Ammon's horn (tissue), 1 donor: Measurements from ENCODE around the gene NACAD.

Source experiments
- DNase-seq: peaks from one replicate; pipeline ENCODE4 v3.0.0-alpha.2; 2016; ENCODE audit warnings: low spot score

The NACAD gene

DNA sequence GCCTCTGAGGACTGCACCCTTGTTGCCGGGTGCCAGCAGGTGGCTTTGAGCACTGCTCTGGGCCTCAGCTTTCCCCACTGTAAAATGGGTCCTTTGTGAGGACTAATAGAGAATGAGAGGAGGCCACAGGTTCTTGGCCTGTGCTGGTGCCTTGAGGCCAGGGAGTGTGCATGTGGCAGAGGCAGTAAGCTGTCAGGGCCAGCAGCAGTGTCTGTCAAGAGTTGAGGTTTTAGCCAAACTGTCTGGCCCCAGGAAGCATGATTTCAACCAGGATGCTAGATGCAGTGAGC, 13.5 kb downstream of the NACAD start:
- no peak for DNase-seq

DNA sequence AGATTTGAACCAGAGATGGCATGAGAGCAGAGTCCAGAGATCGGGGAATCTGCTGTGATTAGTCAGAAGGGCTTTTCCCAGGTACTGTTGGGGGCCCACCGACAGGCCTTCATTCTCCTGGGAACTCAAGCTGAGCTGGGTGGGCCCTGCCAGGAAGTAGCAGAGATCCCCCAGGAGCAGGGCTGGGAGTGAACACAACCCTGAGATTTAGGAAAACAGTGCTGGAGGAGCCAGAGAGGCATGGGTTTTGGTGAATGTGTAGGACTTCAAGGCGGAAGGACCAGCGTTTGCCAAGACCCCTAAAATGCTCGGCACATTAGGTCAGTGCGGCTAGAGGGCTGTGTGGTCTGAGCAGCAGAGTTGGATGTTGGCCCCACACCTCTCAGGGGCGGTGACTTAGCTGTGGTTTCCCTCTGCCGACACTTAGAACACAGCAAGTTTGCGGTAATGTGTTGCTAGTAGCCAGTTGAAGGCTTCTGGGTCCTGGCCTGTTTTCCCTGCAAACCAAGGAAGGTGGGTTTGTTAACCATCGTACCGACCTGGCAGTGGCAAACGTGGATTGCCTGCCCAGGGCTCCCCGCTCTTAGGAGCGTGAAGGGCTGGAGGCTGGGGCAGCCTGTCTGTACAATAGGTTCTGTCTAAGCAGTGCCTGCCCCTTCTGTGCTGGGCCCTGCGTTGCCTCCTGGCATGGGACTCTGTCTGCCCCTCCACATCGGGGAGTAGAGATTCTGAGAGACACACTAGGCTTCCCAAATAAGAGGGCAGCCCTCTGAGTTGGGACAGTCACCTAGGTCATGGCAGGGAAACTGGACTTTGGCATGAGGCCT, 14.0 kb downstream of the NACAD start:
- DNase-seq, result no peak

DNA sequence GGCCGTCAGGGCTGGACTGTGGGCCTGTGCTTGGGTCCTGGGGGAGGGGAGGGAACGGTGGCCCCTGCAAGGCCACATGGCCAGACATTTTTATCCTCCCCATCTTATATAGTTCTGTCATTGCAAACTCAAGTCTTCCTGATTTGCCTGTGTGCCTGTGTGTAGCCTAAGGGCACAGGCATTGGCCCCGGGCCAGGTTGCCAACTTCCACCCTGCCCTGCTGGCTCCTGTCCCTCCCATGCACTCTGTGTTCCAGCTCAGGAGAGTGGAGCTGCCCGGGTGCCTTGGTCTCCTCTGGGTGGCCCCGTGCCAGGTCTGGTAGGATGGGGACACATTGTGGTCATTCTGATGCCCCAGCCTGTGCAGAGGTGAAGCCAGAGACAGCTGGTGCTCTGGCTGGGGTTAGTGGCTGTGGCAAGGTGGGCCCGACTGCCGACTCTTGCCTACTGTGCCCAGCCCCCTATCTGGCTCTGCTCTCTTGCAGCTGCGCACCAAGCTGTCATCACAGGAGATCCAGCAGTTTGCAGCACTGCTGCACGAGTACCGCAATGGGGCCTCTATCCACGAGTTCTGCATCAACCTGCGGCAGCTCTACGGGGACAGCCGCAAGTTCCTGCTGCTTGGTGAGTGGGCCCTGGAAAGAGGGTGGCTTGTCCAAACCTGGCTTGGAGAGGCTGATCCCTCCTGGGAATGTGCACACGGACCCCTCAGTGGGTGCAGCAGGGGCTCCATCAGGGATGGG, 14.8 kb downstream of the NACAD start:
- peak; percentile 45 for DNase-seq

DNA sequence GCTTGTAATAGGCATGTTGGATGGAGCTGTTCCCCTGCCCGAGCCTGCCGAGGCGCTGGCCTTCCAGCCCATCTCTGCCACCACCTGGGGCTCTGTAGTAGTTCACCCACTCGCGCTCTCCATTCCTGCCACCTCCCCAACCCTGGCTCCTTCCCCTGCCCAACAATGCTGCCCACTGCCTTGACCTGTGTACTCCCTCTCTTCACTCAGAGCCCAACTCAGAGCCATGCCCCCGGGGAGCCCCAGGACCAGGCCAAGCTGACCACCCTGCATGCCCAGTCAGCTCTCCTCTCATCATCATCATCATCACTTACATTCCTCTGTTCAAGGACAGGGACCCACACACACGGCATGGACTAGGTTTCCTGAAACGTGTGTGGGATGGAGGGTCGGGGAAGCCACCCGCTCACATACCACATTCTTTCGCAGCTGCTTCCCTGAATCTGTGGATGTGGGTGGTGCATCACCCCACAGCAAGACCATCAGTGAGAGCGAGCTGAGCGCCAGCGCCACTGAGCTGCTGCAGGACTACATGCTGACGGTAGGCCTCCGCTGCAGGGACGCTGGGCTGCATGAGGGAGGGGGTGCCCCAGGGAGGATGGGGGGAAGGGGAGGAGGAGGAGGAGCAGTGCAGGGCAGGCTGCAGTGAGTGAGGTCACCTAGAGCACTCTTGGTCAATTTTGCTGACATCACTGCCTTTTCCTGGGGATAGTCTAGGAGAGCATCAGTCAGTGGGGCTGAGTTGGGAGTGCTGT, 15.6 kb downstream of the NACAD start:
- peak; percentile 55 for DNase-seq

DNA sequence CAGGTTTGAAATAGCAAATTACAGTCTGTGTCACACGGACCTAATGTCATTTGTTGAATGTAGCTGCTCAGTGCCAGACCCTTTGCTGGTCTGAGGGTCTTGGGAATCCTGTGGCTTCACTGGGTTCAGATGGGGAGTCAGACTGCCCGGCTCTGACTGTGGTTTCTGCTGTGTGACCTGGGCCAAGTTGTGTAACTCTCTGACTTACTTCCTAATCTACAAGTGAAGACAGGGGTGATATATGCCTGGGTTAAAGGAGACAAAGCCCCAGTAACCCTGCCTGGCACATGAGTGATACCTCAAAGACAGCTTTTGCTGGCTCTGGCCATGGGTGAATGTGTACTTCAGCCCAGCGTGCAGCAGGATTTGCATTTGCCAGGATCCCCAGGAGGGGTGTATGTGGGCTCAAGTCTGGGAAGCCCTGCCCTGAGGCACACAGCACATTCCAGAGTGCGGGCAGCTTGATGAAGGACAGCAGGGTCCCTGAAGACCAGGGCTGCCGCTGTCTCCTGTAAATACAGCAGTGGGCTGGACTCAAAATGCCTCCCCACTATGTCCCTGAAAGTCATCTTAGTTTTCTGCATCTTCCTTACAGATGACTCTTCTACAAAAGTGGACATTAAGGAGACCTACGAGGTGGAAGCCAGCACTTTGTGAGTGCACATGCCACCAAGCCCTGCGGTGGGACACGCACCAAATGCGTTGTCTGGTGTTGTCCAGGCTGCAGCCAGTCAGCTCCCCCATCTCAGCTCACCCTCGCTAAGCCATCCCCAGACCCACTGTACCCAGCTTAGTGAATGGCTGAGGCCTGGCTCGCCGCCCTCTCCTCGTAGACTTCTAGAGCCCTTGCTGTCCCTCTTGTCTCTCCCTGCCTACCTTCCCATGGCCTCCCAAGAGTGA, 16.4 kb downstream of the NACAD start:
- no peak for DNase-seq

DNA sequence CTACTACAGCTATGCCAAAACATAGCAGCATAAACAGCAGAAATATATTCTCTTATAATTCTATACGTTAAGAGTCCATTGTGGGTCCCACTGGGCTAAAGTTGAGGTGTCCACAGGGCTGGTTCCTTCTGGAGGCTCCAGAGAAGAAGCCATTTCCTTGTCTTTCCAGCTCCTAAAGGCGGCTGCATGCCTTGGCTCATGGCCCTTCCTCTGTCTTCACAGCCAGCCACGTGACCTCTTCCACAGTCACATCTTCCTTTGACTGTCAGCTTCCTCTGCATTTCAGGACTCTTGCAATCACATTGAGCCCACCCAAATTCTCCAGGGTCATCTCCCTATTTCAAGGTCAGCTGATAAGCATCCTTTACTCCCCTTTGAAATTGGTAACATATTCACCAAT, 17.2 kb downstream of the NACAD start:
- no peak for DNase-seq

DNA sequence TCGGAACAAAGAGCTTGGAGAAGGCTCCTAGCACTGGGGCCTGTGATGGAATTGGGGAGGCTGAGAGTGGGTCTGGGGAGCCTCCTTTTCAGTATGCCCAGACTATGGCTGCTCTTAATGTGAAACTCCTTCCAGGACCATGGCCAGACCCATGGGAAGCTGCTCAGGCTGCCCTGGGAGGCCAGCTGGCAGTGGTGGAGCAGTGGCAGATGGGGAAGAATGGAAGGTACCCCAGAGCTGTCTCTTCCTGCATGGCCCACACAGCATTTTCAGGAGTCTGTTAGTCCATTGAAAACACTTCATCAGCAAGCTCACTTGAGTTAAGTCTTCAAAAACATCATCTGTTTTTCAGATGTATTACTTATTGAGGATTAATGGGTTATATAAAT, 18.5 kb downstream of the NACAD start:
- DNase-seq, result no peak

DNA sequence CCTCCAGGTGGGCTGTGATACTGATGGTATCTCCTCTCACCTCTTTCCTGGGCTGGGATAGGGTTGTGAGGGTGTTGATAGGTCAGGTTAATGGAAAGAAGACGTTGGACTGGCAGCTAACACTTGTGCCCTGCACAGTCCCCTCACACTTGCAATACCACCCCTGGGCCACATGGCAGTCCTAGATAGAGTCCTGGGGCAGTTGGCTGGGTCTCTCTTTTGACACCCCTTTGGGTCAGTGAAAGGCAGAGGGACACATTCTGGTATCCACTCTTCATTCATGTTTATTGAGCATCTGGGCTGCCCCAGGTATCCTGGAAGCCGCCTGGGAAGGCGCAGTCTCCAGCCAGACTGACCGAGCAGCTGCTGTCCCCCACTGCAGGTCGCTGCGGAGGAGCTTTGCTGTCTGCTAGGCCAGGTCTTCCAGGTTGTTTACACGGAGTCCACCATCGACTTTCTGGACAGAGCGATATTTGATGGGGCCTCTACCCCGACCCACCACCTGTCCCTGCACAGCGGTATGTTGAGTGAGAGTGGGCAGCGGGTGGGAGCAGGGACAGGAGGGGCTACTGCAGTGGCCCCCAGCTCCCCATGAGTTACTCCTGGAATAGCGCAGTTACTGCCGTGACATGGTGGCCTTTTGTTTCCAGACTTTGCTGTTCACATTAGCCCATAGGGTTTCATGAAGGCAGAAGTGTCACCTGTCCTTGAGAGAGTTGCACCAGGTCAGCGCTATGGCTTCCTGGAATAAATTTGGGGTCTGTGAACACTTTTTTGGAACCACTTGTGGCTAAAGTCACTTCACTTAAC, 19.1 kb downstream of the NACAD start:
- no peak for DNase-seq

DNA sequence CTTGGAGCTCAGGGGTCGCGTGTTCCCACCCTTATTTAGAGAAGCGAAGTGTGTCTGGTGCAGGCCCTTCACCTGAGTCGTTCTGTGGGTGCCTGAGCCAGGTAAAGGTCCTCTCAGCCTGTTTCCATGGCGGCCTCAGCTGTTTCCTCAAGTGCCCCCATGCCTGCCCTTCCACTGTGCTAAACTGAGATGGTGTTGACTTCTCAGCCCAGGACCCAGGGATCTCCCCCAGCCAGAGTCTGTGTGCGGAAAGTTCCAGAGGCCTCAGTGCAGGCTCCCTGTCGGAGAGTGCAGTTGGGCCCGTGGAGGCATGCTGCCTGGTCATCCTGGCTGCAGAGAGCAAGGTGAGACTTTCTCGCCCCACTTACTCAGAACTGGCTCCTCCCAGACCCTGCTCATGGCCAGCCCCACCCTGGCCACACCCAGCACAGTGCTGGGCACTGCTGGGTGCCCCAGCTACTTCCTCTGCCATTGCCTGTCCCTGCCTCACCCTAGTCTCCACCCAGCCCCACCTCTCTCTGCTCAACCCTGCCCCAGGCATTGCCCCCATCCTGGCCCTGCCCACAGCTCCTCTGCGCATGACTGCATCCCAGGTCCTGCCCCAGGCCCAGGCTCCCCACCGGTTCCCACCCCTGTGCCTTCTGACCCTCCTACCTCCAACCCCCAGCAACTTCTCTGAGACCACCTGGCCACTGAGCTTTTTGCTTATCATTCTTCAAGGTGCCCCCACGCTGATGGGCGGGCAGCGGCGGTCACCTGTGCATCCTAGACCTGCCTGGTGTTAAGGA, 20.3 kb downstream of the NACAD start:
- no peak for DNase-seq

DNA sequence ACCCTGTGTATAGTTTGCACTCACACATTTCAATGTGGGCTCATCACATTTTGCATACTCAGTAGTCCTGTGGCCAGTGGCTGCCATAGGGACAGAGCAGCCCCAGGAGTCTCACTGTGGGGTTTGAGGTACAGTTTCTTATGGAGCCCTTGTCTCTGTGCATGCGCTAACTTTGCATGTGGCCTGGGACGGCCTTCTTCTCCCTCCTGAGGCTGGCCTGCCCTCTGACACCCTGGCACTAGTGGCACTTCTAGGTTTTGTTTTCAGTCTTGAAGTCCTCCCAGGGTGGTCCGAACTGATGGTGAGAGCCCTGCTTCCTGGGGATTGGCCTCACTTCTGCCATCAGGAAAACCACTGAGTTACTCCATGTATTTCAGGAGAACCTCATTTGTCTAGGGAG, 21.2 kb downstream of the NACAD start:
- DNase-seq, result no peak

DNA sequence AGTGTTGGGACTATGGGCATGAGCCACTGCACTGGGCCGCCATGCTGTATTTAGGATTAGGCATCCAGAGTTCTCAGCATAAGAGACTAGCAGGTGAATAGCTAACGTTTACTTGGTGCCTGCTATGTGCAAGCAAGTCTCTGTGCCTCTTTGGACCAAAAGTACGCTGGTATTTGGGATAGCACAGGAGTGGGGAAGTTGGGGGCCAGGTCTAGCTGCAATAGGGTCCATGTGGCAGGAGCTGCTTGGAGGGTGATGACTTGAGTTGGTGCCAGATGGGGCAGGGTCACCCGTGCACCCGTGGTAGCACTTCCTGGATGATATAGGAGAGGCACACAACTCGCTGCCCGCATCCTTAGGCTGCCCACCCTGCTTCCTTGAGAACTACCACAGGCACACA, 22.4 kb downstream of the NACAD start:
- DNase-seq, result no peak

DNA sequence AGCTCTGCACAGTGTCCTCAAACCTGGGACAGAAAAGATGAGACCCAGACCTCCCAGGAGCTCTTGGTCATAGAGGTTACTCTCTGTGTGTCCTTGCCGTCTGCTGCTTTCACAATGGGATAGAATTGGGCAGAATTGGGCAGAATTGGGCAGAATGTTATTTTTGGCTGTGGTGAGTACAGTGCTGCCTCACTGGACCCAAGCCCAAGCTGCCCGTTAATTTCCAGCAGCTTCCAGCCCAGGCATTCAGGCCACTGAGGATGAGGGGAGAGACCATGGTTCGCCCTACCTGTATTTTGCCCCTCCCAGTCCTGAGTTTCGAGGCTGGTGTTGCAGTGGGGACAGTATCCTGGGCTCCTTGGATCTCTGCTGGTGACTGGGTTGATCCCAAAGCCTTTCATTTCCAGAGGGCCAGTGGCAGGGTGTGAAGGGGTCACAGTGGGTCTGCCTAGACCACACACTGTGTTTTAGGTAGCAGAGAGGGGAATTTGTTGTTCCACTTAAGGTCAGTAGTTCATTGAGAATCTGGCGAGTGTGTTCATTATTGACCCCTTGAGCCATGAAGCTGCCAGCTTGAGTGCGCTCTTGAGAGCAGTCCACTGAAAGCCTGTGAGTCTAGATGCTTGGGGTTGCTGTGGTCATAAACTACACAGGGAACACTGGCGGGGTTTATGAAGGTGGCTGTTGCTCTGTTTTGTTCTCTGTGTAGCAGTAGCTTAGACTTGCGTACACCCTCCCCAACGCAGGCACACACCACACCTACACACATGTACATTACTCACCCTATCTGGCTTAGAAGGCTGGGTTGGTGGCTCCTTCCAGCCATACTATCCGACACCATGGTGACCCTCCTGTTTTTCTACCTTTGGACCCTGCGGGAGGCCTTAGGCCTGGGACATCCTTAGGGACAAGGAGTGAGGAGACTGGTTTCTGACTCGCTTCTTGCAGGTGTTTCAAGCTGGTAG, 23.5 kb downstream of the NACAD start:
- no peak for DNase-seq

DNA sequence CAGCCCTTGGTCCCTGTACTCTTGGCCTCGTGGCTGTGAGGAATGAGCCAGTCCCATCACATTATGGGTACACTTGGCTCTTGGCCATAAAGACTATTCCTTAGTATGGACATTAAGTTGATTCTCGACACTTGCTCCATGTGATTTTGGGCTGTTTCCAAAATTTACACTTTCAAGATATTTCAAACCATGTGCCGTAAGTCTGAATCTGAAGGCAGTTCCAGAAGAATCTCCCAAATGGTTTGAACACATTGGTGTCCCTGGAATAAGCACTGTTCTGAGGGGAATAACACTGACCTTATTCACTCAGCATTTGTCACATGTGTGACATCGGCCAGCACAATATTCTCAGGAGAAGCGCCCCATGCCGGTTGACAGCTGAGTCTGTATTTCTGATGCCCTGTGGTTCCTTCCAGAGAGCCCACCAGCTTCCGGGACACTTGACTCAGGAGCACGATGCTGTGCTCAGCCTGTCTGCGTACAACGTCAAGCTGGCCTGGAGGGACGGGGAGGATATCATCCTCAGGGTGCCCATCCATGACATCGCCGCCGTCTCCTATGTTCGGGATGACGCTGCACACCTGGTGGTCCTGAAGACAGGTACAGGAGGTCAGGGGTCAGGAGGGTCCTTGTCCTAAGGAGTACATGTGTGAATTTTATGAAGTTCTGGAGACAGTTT, 24.6 kb downstream of the NACAD start:
- no peak for DNase-seq

DNA sequence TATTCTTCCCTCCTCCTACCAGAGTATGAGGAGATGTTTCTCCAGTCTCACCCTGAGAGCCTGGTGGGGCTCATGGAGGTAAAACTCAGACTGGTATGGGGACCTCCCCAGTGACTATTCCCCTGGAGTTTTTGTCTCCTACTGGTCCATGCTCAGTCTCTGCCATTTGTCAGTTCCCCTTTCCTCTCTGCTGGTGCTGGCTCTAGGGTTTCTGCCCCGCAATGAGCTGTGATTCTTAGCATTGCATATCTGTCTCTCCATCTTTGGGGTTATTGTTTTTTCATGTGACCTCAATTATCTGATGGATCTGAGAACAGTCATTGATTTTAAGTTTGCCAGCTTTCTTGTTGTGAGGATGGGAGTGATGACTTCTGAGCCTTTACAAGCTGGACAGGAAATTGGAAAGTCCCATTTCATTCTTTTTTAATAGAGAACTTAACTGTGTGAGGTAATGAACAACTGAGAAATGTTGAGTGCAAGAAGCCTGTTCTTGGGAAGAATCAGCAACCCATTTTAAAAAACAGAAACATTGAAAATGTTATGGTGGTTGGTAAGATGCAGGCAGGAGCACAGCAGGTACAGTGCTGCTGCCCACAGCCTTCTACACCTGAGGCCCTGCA, 26.9 kb downstream of the NACAD start:
- no peak for DNase-seq

DNA sequence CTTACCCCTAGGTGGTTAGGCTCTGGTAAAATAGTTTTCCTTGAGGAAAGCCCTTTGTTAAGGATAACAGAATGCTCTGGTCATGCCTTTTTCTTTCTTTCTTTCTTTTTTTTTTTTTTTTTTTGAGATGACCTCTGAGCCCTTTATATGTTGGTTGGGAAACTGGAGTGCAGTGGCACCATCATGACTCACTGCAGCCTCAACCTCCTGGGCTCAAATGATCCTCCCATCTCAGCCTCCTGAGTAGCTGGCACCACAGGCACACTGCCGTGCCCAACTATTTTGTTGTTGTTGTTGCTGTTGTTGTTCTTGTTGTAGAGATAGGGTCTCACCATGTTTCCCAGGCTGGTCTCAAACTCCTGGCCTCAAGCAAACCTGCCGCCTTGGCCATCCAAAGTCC, 27.4 kb downstream of the NACAD start:
- DNase-seq, result no peak

DNA sequence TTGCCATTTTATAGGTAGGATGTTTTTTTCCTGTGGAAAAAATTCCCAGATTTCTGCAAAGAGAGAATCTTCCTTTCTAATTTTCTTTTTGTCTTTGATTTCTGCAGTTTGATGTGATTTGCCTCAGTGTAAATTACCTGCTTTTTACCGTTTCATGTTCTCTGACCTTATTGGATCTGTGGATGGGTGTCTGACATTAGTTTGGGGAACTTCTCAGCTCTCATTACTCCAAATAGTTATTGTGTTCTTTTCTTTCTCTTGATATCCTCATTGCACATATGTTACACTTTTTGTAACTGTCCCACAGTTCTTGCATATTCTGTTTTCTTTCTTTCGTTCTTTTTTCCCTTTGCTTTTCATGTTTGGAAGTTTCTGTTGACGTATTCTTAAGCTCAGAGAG, 28.5 kb downstream of the NACAD start:
- no peak for DNase-seq

DNA sequence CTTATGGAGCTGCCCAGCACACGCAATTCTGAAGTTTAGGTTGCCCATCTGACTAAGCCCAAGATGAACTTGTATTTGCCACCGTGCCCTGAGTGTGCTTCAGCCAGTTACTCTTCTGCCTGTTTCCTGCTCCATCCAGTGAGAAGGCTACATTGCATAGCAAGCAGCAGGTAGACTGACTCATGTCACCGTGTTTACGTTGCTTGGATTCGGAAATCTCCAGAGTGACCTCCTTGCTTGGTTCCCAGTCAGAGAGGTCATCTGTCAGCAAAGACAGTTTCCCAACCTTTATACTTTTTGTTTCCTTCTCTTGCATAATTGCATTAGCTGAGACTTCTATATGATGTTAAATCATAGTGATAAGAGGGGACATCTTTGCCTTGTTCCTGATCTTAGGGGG, 30.9 kb downstream of the NACAD start:
- no peak for DNase-seq

DNA sequence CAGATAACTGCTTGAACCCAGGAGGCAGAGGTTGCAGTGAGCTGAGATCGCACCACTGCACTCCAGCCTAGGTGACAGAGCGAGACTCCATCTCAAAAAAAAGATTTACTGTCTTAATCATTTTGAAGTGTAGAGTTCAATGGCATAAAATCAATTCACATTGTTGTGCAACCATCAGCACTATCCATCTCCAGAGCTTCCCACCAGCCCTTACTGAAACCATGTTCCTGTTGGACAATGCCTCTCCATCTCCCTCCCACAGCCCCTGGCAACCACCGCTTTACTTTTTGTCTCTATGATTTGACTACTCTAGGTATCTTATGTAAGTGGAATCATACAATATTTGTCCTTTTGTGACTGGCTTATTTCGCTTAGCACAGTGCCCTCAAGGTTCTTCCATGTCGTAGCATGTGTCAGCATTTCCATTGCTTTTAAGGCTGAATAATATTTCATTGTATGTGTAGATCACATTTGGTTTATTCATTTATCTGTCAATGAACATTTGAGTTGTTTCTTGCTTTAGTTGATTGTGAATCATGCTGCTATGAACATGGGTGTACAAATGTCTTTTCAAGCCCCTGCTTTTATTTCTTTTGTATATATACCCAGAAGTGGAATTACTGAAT, 33.1 kb downstream of the NACAD start:
- no peak for DNase-seq
